Large intestine (tissue), 3 donors: ENCODE measurements around the gene MYCN. TPM values are rescaled to one million over a fixed set of nuclear protein-coding genes. Genes with fewer than 3 reads are reported as not detected.
"Not testable (repeated sequence)": the region's sequence is repeated elsewhere in the genome, so short reads cannot be mapped to it uniquely, and the experiment has no call there.

Experiments
- DNase-seq, 2 donors: peaks; one replicate each; pipeline versions ENCODE4 v3.0.0 to v3.0.0-alpha.2; 2013
- H3K27ac ChIP-seq: one replicate; pipeline ENCODE4 v1.5.1; 2013; ENCODE audit warnings: low read length
- H3K27me3 ChIP-seq: 2 replicates; pipeline ENCODE4 v1.6.1; 2013; ENCODE audit warnings: low read length; ENCODE audit not compliant: control insufficient read depth, insufficient read depth
- H3K36me3 ChIP-seq: 2 replicates; pipeline ENCODE4 v1.6.1; 2013; ENCODE audit warnings: low read length; ENCODE audit not compliant: control insufficient read depth, insufficient read depth
- H3K4me1 ChIP-seq: one replicate; pipeline ENCODE4 v1.6.1; 2013; ENCODE audit warnings: low read length; ENCODE audit not compliant: control insufficient read depth, insufficient read depth
- H3K4me3 ChIP-seq: one replicate; pipeline ENCODE4 v1.5.1; 2013; ENCODE audit warnings: low read length
- H3K9me3 ChIP-seq: one replicate; pipeline ENCODE4 v1.6.1; 2013; ENCODE audit warnings: mild to moderate bottlenecking, low read depth, low read length, moderate library complexity; ENCODE audit not compliant: control insufficient read depth
- WGBS: methylation state at CpG from one replicate; pipeline ENCODE4 v1.1.5; 2013; ENCODE audit warnings: low lambda C conversion rate; ENCODE audit not compliant: insufficient coverage; 5-methylcytosine and 5-hydroxymethylcytosine counted together
- polyA plus RNA-seq: library from polyadenylated mRNA; unstranded; fragments of 120-200 nt; gene quantifications from one replicate; pipeline ENCODE4 v1.2.1, GENCODE V29; 2013

MYCN gene
- polyA plus RNA-seq, 1 donor = 17.9 TPM

GRCh38 chr2:15919716-15920434 lies 20.5 kb upstream of the MYCN start:
- Histone ChIP-seq H3K4me3 (no peak overlapping the region), H3K27ac (no peak overlapping the region), H3K27me3 (no peaks in the 10 kb centered on the region), H3K4me1 (no peaks in the 10 kb centered on the region), H3K9me3 (no peaks in the 10 kb centered on the region), H3K36me3 (no peaks in the 10 kb centered on the region)
- no peak for DNase-seq
- no CpG with 5 or more reads among the region's 7 CpGs for WGBS

GRCh38 chr2:15920696-15921095 lies 19.7 kb upstream of the MYCN start:
- H3K4me3 ChIP-seq = no peak overlapping the region
- H3K4me1 ChIP-seq = no peaks in the 10 kb centered on the region
- H3K27ac ChIP-seq = no peak overlapping the region
- DNase-seq = no peak
- H3K9me3 ChIP-seq = no peaks in the 10 kb centered on the region
- H3K36me3 ChIP-seq = no peaks in the 10 kb centered on the region
- no peaks in the 10 kb centered on the region for H3K27me3 ChIP-seq
- WGBS = no CpG with 5 or more reads among the region's 10 CpGs

DNA sequence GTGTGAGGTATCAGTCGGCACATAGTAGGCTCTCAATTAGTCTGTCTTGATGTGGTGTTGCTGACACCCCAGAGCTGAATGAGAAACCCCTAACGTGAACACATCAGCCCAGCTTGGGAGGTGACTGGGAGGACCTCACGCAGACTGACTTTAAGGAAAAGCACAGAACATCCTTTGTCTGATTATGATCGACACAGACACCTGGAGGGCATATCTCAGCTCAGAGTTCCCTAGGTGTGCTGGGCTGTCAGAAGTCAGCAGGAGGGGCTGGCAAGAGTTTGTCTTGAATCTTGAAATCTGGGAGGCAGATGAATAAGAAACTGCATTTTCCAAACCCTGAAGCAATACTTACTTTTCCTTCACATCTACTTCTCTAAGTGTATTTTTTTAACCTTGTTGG lies 16.8 kb upstream of the MYCN start:
- Histone ChIP-seq H3K27me3 (no peaks in the 10 kb centered on the region), H3K4me3 (no peak overlapping the region), H3K36me3 (no peaks in the 10 kb centered on the region), H3K9me3 (no peaks in the 10 kb centered on the region), H3K27ac (no peak overlapping the region), H3K4me1 (no peaks in the 10 kb centered on the region)
- no peak for DNase-seq
- no CpG with 5 or more reads among the region's 4 CpGs for WGBS

DNA sequence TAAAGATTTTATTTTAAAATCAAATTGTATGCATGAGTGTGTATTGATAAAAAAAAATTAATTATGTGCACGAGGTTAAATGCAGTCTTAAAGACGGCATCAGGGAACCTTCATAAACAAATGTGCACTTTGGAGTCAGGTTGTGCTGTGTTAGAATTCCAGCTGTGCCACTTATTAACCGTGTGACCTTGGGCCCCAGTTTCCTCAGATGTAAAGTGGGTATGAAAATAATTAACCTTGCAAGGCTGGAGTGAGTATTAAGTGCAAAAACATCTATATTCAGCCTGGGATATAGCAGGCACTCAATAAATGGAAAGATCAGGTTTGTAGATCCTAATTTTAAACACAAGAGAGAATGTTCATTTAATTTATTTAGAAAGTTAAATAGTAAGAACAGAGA lies 14.5 kb upstream of the MYCN start:
- 0% methylated on average over 3 of the region's 3 CpGs for WGBS
- Histone ChIP-seq H3K36me3 (no peaks in the 10 kb centered on the region), H3K4me1 (no peaks in the 10 kb centered on the region), H3K27me3 (no peaks in the 10 kb centered on the region), H3K4me3 (no peak overlapping the region), H3K9me3 (no peaks in the 10 kb centered on the region), H3K27ac (no peak overlapping the region)
- DNase-seq = peak in 1 of 2 donors; percentile 20

GRCh38 chr2:15926252-15926651 lies 14.1 kb upstream of the MYCN start:
- 80% methylated on average over 4 of the region's 7 CpGs for WGBS
- DNase-seq = no peak
- H3K36me3 ChIP-seq = no peaks in the 10 kb centered on the region
- no peaks in the 10 kb centered on the region for H3K9me3 ChIP-seq
- no peaks in the 10 kb centered on the region for H3K4me1 ChIP-seq
- H3K27ac ChIP-seq = no peak overlapping the region
- no peak overlapping the region for H3K4me3 ChIP-seq
- no peaks in the 10 kb centered on the region for H3K27me3 ChIP-seq

GRCh38 chr2:15927551-15928218 lies 12.7 kb upstream of the MYCN start:
- WGBS = 80% methylated on average over 1 of the region's 11 CpGs
- no peaks in the 10 kb centered on the region for H3K27me3 ChIP-seq

DNA sequence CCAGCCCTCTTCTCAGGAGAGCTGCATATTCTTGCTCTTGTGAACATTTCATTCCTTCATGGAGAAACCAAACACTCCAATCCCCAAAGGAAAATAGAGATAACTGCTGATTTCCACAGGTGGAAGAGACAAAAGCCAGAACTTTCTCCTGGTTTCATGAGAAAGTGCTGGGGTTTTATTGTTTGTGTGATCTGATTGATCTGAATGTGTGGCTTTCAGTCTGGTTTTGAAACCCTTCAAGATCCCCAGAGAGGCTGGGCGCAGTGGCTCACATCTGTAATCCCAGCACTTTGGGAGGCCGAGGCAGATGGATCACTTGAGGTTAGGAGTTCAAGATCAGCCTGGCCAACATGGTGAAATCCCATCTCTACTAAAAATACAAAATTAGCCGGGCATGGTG lies 11.3 kb upstream of the MYCN start:
- not testable (repeated sequence) for H3K4me1 ChIP-seq, DNase-seq, H3K36me3 ChIP-seq, H3K4me3 ChIP-seq, H3K9me3 ChIP-seq, H3K27ac ChIP-seq, H3K27me3 ChIP-seq
- no CpG with 5 or more reads among the region's 3 CpGs for WGBS

More at GRCh38 chr2:15927551-15928218, 12.7 kb upstream of the MYCN start:
- no peak for DNase-seq
- H3K9me3 ChIP-seq = no peaks in the 10 kb centered on the region
- H3K4me1 ChIP-seq = no peaks in the 10 kb centered on the region
- H3K36me3 ChIP-seq = no peaks in the 10 kb centered on the region
- no peak overlapping the region for H3K27ac ChIP-seq
- H3K4me3 ChIP-seq = no peak overlapping the region

GRCh38 chr2:15929861-15930260 lies 10.5 kb upstream of the MYCN start:
- Histone ChIP-seq H3K36me3 (no peaks in the 10 kb centered on the region), H3K4me3 (no peak overlapping the region), H3K27ac (no peak overlapping the region), H3K27me3 (no peaks in the 10 kb centered on the region), H3K4me1 (no peaks in the 10 kb centered on the region), H3K9me3 (no peaks in the 10 kb centered on the region)
- no peak for DNase-seq
- 100% methylated on average over 1 of the region's 5 CpGs for WGBS

DNA sequence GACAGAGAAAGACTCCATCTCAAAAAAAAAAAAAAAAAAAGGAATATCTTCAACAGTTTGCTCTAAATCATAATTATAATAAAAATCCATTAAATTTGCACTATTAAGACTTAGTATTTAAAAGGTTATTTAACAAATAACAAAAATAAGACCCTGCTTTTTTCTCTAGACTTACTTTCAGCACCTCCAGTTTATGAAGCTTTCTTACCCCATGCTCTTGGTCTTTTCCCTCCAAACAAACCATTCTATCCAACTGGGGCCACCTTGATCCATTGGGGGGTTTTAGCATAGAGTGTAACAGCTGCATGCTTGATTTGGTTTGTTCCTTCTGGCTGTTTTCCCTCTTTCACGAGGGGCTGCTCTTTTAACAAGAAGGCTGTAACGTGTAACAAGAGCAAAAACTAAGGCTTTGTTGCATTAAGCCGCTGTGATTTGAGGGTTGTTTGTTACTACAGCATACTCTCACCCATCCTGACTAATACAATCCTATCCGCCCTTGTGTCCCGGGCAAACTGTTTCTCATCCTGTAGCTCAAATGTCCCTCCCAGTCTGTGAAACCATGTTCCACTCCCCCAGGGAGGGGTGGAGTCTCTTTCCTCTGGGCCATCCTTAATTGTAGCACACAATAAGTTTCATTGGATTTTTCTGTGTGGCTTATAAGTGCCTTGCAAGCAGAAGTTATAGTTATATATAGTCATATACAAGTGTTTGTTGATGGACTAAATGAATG lies 9.6 kb upstream of the MYCN start:
- no peak overlapping the region for H3K4me3 ChIP-seq
- no peak for DNase-seq
- H3K9me3 ChIP-seq = no peaks in the 10 kb centered on the region
- H3K4me1 ChIP-seq = no peaks in the 10 kb centered on the region
- H3K27ac ChIP-seq = no peak overlapping the region
- no CpG with 5 or more reads among the region's 5 CpGs for WGBS
- H3K27me3 ChIP-seq = no peaks in the 10 kb centered on the region
- H3K36me3 ChIP-seq = no peaks in the 10 kb centered on the region

DNA sequence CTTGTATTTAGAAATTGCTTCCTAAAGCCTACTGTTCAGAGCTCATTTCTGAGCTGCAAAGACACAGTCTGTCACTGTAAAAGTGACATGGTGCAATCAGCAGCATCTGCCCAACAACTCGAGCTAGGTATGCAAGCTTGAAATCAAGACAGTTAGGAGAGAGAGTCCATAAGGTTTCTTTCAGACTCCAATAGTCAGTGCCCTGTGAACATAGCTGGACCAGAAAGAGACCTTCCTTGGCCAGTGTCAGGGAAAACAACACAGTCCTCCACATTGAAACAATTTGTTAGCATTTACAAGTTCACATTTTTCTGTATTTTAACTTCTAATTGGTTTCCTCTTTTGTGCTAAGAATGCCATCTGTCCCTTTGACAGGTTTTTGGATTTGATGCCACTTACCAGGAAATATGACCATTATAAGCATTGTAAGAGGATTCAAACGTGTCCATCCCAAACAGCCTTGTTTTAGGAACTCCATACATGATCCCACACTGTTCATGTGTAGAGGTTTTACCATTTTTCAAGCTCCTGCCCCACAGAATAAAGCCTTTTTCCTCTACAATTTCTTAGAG lies 8.9 kb upstream of the MYCN start:
- H3K27ac ChIP-seq = no peak overlapping the region
- H3K4me3 ChIP-seq = no peak overlapping the region
- no CpG with 5 or more reads among the region's 2 CpGs for WGBS
- no peaks in the 10 kb centered on the region for H3K27me3 ChIP-seq
- no peaks in the 10 kb centered on the region for H3K9me3 ChIP-seq
- no peaks in the 10 kb centered on the region for H3K4me1 ChIP-seq
- DNase-seq = no peak
- no peaks in the 10 kb centered on the region for H3K36me3 ChIP-seq
